HG03558 (cell line): ENCODE measurements around the gene GGTLC1.

Source experiments
- ATAC-seq: cut with Tn5 transposase; IDR thresholded peaks from one replicate; pipeline ENCODE4 v1.9.1; 2021; ENCODE audit warnings: moderate number of reproducible peaks; ENCODE audit not compliant: unreplicated experiment; ENCODE audit errors: extremely low read depth

GGTLC1 gene

GRCh38 chr20:23967616-23967979 is 21.0 kb downstream of the GGTLC1 start:
- ATAC-seq = no peak

GRCh38 chr20:23966927-23967615 is 21.5 kb downstream of the GGTLC1 start:
- no peak for ATAC-seq

GRCh38 chr20:23966298-23966697 is 22.3 kb downstream of the GGTLC1 start:
- no peak for ATAC-seq

GRCh38 chr20:23963941-23964340 is 24.6 kb downstream of the GGTLC1 start:
- ATAC-seq = no peak

- no peak for ATAC-seq
Measured at GRCh38 chr20:23962272-23962671, 26.3 kb downstream of the GGTLC1 start.

- ATAC-seq = no peak
Measured at GRCh38 chr20:23959054-23959453, 29.5 kb downstream of the GGTLC1 start.

GRCh38 chr20:23955896-23956295 is 32.7 kb downstream of the GGTLC1 start:
- ATAC-seq = no peak

- no peak for ATAC-seq
Measured at GRCh38 chr20:23954008-23954745, 34.4 kb downstream of the GGTLC1 start.

GRCh38 chr20:23946206-23946605 is 42.4 kb downstream of the GGTLC1 start:
- no peak for ATAC-seq

GRCh38 chr20:23943304-23943703 is 45.3 kb downstream of the GGTLC1 start:
- ATAC-seq = no peak

- no peak for ATAC-seq
Measured at GRCh38 chr20:23939641-23940040, 48.9 kb downstream of the GGTLC1 start.

- ATAC-seq = no peak
Measured at GRCh38 chr20:23939063-23939462, 49.5 kb downstream of the GGTLC1 start.

GRCh38 chr20:23938118-23938438 is 50.5 kb downstream of the GGTLC1 start:
- ATAC-seq = no peak

- no peak for ATAC-seq
Measured at GRCh38 chr20:23937303-23938117, 51.1 kb downstream of the GGTLC1 start.
